ENCODE data around the gene MYLK2.

MYLK2 gene

DNA sequence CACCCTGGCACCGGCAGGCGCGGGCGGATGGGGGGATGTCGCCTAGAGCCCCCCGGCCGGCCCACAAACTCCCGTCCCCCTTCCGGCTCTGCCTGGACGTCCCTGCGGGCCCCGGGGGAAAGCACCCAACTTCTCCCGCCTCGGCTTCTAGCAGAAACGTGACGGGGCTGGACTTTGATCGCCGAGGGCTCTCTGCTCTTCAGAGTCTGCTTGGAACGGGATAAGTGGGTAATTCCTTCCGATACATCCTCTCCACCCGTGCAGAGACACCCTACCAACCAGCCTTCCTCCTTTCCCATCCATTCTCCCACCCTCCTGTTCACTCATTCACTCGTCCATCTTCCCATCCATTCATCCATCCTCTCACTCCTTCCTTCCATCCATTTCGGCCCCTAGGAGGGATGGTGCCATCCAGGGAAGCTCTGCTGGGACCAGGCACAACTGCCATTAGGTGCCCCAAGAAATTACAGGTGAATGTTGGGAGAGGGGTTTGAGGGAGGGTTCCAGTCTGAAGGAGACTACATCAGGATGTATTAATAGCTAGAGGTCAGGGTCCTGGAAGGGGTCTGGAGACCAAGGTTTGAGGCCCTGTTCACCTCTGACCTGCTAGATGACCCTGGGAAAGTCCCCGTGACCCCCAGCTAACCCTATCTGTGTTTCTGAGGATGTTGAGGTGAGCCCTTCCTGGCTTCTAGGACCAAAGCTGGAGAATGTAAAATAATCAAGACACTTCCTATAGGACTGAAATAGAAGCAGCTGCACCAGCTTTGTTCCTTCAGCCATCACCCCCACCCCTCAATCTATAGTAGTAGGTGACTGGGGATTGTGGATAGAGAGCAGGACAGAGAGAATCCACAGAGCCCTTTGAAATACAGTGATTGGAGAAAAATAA, 51.8 kb downstream of the MYLK2 start:
- TF ChIP-seq CTCF (conservative IDR thresholded peaks at IDR 0.05; ENCODE audit: low read depth): no peak
- POLR2A ChIA-PET (ENCODE audit: low non-redundant PET): no interaction called here
- no peak overlapping the region for H3K27ac ChIP-seq
- CTCF ChIA-PET: interaction anchor here (0.5 to 4.4 kb wide), 6 partner anchors 18 to 234 kb away, joined by 3 to 16 read pairs (median 4); no protein-coding TSS in a partner anchor
- DNase-seq (ENCODE audit: low spot score): no peak

DNA sequence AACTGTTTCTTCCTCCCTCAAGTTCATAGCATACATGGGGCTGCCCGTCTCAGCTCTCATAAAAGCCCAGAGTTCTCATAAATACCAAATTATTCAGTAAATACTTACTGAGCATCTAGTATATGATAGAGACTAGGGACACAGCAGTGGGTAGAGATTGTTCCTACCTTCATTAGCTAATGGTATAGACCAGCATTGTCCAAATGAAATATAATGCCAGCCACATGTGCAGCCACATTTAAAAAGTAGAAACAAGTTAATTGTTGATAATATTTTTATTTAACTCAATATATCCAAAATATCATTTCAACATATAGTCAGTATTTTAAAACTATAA, 52.4 kb downstream of the MYLK2 start:
- H3K27ac ChIP-seq: no peak overlapping the region
- ChIA-PET POLR2A (ENCODE audit: low non-redundant PET) (no interaction called here), CTCF (interaction anchor here (0.6 to 4.4 kb wide), 6 partner anchors 19 to 168 kb away, joined by 3 to 16 read pairs (median 4); no protein-coding TSS in a partner anchor)
- no peak for TF ChIP-seq CTCF (conservative IDR thresholded peaks at IDR 0.05; ENCODE audit: low read depth)
- no peak for DNase-seq (ENCODE audit: low spot score)

DNA sequence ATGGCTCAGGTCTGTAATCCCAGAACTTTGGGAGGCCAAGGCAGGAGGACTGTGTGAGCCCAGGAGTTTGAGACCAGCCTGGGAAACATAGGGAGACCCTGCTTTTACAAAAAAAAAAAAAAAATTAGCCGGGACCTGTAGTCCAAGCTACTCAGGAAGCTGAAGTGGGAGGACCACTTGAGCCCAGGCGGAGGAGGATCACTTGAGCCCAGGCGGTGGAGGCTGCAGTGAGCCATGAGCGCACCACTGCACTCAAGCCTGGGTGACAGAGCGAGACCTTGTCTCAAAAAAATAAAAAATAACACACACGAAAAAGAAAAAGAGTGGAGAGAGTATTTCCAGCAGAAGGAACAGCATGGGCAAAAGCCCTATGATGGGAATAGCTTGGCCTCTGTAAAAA, 53.2 kb downstream of the MYLK2 start:
- no peak overlapping the region for H3K27ac ChIP-seq
- CTCF ChIA-PET: interaction anchor here (0.6 to 4.4 kb wide), 7 partner anchors 9 to 159 kb away, joined by 3 to 16 read pairs (median 5); no protein-coding TSS in a partner anchor
- TF ChIP-seq CTCF (conservative IDR thresholded peaks at IDR 0.05; ENCODE audit: low read depth): no peak
- DNase-seq (ENCODE audit: low spot score): no peak
- POLR2A ChIA-PET (ENCODE audit: low non-redundant PET): no interaction called here

DNA sequence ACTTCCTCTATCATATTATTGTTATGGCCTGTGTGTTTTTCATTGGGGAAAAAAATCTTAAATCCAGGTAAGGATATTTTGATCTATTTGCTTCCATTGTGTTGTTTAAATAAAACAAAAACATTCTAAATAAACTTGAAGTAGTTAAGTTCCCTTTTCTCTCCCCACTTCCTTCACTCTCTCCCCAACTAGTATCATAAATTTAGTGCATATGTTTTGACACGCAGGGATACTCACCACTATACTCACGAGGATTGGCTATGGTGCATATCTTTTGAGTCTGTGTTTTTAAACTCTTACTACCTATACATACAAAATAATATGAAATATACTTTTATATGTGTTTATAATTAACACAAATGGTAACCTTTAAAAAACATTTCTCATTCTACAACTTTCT, 56.5 kb downstream of the MYLK2 start:
- CTCF ChIA-PET: no interaction called here
- no peak for TF ChIP-seq CTCF (conservative IDR thresholded peaks at IDR 0.05; ENCODE audit: low read depth)
- POLR2A ChIA-PET (ENCODE audit: low non-redundant PET): no interaction called here
- H3K27ac ChIP-seq: no peak overlapping the region
- DNase-seq (ENCODE audit: low spot score): no peak

GRCh38 chr20:31877684-31878083, 58.5 kb downstream of the MYLK2 start:
- TF ChIP-seq CTCF (conservative IDR thresholded peaks at IDR 0.05; ENCODE audit: low read depth): no peak
- DNase-seq (ENCODE audit: low spot score): no peak
- no peak overlapping the region for H3K27ac ChIP-seq
- ChIA-PET CTCF (no interaction called here), POLR2A (ENCODE audit: low non-redundant PET) (no interaction called here)

DNA sequence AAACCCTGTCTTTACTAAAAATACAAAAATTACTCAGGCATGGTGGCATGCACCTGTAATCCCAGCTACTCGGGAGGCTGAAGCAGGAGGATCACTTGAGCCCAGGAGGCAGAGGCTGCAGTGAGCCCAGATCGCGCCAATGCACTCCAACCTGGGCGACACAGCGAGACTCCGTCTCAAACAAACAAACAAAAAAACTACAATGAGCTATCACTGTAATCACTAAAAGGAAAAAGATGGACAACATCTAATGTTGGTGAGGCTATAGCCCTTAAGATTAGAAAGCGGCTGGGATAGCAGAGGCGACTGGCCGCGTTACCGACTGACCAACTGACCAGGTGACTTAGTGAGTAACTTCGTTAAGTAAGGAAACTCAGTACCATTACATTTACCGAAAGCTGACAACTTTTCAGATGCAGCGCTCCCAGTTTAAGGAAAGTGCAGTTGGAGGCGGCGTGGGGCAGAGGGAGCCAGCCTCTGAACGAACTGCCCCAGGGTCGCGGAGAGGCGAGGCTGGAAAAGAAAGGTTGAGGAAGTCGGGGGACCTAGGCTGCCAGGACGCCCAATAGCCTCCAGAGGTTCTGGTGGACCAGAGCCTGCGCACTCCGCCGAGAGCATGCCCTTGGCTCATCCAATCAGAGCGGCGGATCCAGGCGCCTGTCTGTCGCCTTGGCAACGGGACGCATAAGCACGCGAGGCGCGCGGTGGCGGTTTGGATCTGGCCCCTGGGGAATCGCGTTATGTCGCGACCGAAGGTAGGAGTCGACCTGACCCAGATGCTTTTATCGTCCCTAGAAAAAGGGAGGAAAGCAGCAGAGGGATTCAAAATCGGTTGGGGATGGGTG, 60.2 kb downstream of the MYLK2 start:
- no peak for TF ChIP-seq CTCF (conservative IDR thresholded peaks at IDR 0.05; ENCODE audit: low read depth)
- ChIA-PET CTCF (interaction anchor here (0.5 to 2.1 kb wide), 6 partner anchors 33 to 153 kb away, joined by 3 to 8 read pairs (median 4); partner anchors contain the start of gene PDRG1), POLR2A (ENCODE audit: low non-redundant PET) (interaction anchor here (0.9 to 1.4 kb wide), 4 partner anchors 11 to 73 kb away, joined by 3 to 4 read pairs (median 4); partner anchors contain the start of gene PDRG1)
- H3K27ac ChIP-seq: peak overlapping the region; percentile 64
- DNase-seq (ENCODE audit: low spot score): peak; percentile 99
